ENCODE data around the gene CTTNBP2. TPM values are rescaled to one million over a fixed set of nuclear protein-coding genes. Genes with fewer than 3 reads are reported as not detected.
A peak's percentile ranks its signal among the peaks of the same experiment; 100 is the strongest.

Gene CTTNBP2
- total and polyA plus RNA-seq, 2 of the 13 experiments (the other 11 are each of a cell fraction or from before 2014, with no cell fraction given) = not detected

GRCh38 chr7:117688126-117688525, 185.1 kb downstream of the CTTNBP2 start:
- POLR2A ChIA-PET = no interaction called here
- DNase-seq (ENCODE audit: low spot score) = no peak
- Histone ChIP-seq H3K27ac (ENCODE audit: extremely low read length, insufficient read depth, low read length) (no peak overlapping the region), H3K9ac (ENCODE audit: insufficient read depth, low read depth, low read length) (no peak overlapping the region), H3K36me3 (replicated peaks in 1 of 2; ENCODE audit: control insufficient read depth in 1 of 2, insufficient read depth in 2 of 2, low read length in 2 of 2) (no peaks in the 10 kb centered on the region), H3K4me3 (replicated peaks in 1 of 3; ENCODE audit: insufficient read depth in 1 of 3, low read depth in 2 of 3, low read length in 3 of 3) (no peak overlapping the region), H3K9me3 (ENCODE audit: low read length) (no peaks in the 10 kb centered on the region), H3K79me2 (ENCODE audit: insufficient read depth, low read length) (no peaks in the 10 kb centered on the region), H3K4me2 (ENCODE audit: low read depth, low read length) (no peak overlapping the region), H3K27me3 (ENCODE audit: control insufficient read depth in 1 of 2, insufficient read depth in 2 of 2, low read length in 2 of 2) (no peaks in the 10 kb centered on the region), H4K20me1 (ENCODE audit: insufficient read depth, low read length) (no peaks in the 10 kb centered on the region), H2AFZ (ENCODE audit: low read length) (no peak overlapping the region), H3K4me1 (ENCODE audit: insufficient read depth, low read length) (no peaks in the 10 kb centered on the region)
- ATAC-seq = no peak
- CTCF ChIA-PET (ENCODE audit: low intra/inter-chr PET ratio, low total read pairs) = no interaction called here
- 69% methylated on average over 2 of the region's 2 CpGs for WGBS (ENCODE audit: low lambda C conversion rate)
- TF ChIP-seq ZNF746 (CRISPR knock-in tag; IDR thresholded peaks at IDR 0.05) = no peak
- TF ChIP-seq ZNF431 (CRISPR knock-in tag; IDR thresholded peaks at IDR 0.05; ENCODE audit: borderline replicate concordance, low read depth) = no peak
- intact Hi-C loops (cut with micrococcal nuclease; ENCODE audit: unreplicated experiment) (no loop called here), in situ Hi-C loops (cut with HindIII; ENCODE audit: extremely low pct_ligation_motif_present, low pct_unique_long_range_greater_than_20kb) (no loop called here)
- FAIRE-seq = no peak
- BruUV-seq (replicated peaks) = no TSS peak

DNA sequence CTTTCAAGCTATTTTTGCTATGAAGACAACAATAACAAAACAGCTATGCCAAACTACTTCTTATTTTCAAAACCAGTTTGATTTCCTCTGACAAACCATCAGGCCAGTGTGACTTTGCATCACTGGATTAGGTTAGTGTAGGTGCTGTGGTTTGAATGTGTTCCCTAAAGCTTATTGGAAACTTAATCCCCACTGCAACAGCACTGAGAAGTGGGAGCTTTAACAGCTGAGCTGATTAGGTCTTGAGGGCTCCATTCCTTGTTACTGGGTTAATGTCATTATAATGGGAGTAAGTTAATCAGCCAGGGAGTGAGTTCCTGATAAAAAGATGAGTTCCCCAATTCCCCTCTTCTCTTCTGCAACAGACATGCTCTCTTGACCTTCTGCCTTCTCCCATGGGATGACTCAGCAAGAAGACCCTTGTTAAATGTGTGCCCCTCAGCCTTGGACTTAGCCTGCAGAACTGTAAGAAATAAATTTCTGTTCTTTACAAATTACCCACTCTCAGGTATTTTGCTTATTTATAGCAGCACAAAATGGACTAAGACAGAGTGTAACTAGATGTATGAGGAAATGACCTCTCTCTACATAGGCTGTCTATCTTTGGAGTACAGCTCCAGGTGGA, 186.8 kb downstream of the CTTNBP2 start:
- no peaks in the 10 kb centered on the region for H3K27me3 ChIP-seq (ENCODE audit: control insufficient read depth in 1 of 2, insufficient read depth in 2 of 2, low read length in 2 of 2)
- H3K9me3 ChIP-seq (ENCODE audit: low read length) = no peaks in the 10 kb centered on the region
- H3K27ac ChIP-seq (ENCODE audit: extremely low read length, insufficient read depth, low read length) = no peak overlapping the region
- no peaks in the 10 kb centered on the region for H3K79me2 ChIP-seq (ENCODE audit: insufficient read depth, low read length)
- no peak overlapping the region for H3K9ac ChIP-seq (ENCODE audit: insufficient read depth, low read depth, low read length)
- H3K4me3 ChIP-seq (replicated peaks in 1 of 3; ENCODE audit: insufficient read depth in 1 of 3, low read depth in 2 of 3, low read length in 3 of 3) = no peak overlapping the region
- FAIRE-seq (no peak), DNase-seq (ENCODE audit: low spot score) (no peak), ATAC-seq (no peak)
- H2AFZ ChIP-seq (ENCODE audit: low read length) = no peak overlapping the region
- H3K4me2 ChIP-seq (ENCODE audit: low read depth, low read length) = no peak overlapping the region
- ChIA-PET CTCF (ENCODE audit: low intra/inter-chr PET ratio, low total read pairs) (no interaction called here), POLR2A (no interaction called here)
- H4K20me1 ChIP-seq (ENCODE audit: insufficient read depth, low read length) = no peaks in the 10 kb centered on the region
- no peaks in the 10 kb centered on the region for H3K4me1 ChIP-seq (ENCODE audit: insufficient read depth, low read length)
- TF ChIP-seq SIX1 (CRISPR knock-in tag; IDR thresholded peaks at IDR 0.05; ENCODE audit: borderline replicate concordance) (no peak), NFE2L2 (IDR thresholded peaks at IDR 0.05; ENCODE audit: low read length) (peak; percentile 58; the same call in 1 of the 2 replicates), FOXK2 (IDR thresholded peaks at IDR 0.05) (no peak)
- H3K36me3 ChIP-seq (replicated peaks in 1 of 2; ENCODE audit: control insufficient read depth in 1 of 2, insufficient read depth in 2 of 2, low read length in 2 of 2) = no peaks in the 10 kb centered on the region
- intact Hi-C loops (cut with micrococcal nuclease; ENCODE audit: unreplicated experiment) (no loop called here), in situ Hi-C loops (cut with HindIII; ENCODE audit: extremely low pct_ligation_motif_present, low pct_unique_long_range_greater_than_20kb) (no loop called here)
- BruUV-seq (replicated peaks) = no TSS peak

All from HepG2 (cell line).